Body of pancreas (tissue), 4 donors: ENCODE measurements around the gene SLC6A3. TPM values are rescaled to one million over a fixed set of nuclear protein-coding genes. Genes with fewer than 3 reads are reported as not detected.

ENCODE experiments used
- ATAC-seq: fragments of 150-250 bp; one replicate; pipeline ENCODE4 v1.9.1; 2016
- DNase-seq, 4 donors: peaks; one replicate each; pipeline ENCODE4 v3.0.0-alpha.2; 2019
- H3K27ac ChIP-seq, 4 donors: fragments of 200-600 bp; sonication (generic); 1 replicate in 3 of 4; 2 replicates in 1 of 4; pipeline versions ENCODE4 v1.5.1 to v1.6.1; 2016 to 2019; ENCODE audit warnings: mild to moderate bottlenecking in 1 of 4, mixed read lengths in 1 of 4, moderate library complexity in 1 of 4
- H3K27me3 ChIP-seq, 2 donors: fragments of 200-600 bp; sonication (generic); one replicate each; pipeline ENCODE4 v1.6.0; 2016; ENCODE audit warnings: mild to moderate bottlenecking in 1 of 2
- H3K36me3 ChIP-seq, 2 donors: fragments of 200-600 bp; sonication (generic); replicated peaks in 1 of 2; 2 replicates each; pipeline ENCODE4 v1.5.1; 2016; ENCODE audit warnings: low read depth in 2 of 2; ENCODE audit not compliant: insufficient read depth in 1 of 2
- H3K4me1 ChIP-seq: fragments of 200-600 bp; sonication (generic); one replicate; pipeline ENCODE4 v1.6.0; 2016
- H3K4me3 ChIP-seq, 2 donors: fragments of 200-600 bp; sonication (generic); 1 replicate in 1 of 2; 2 replicates in 1 of 2; pipeline ENCODE4 v1.5.1; 2016 to 2019
- H3K9me3 ChIP-seq, 3 donors: fragments of 200-600 bp; sonication (generic); 1 replicate in 2 of 3; 2 replicates in 1 of 3; pipeline ENCODE4 v1.5.1; 2016
- CTCF ChIP-seq, 7 experiments: fragments of 450-650 bp in 4 of 7; fragments of 200-600 bp in 3 of 7; sonication (generic) in 3 of 7; IDR thresholded peaks; one replicate each; pipeline ENCODE4 v1.5.1; 2016 to 2019; ENCODE audit warnings: antibody characterized with exemption in 7 of 7
- POLR2A ChIP-seq, 3 donors: fragments of 450-650 bp; IDR thresholded peaks; one replicate each; pipeline ENCODE4 v1.6.1; 2016; ENCODE audit warnings: antibody characterized with exemption in 3 of 3, mild to moderate bottlenecking in 2 of 3
- WGBS, 2 donors: methylation state at CpG; one replicate each; pipeline ENCODE4 v1.1.5; 2017; 5-methylcytosine and 5-hydroxymethylcytosine counted together
- intact Hi-C: fragments of 100-400 bp; cut with DNase I; formaldehyde crosslinking; loops from one replicate; pipeline ENCODE4 v1.15.1; 2023
- total RNA-seq, 2 donors: library from RNA; depleted of rRNA; stranded (reverse); fragments of >200 nt; gene quantifications; one replicate each; pipeline ENCODE4 v1.1.0, GENCODE V29; 2016

The SLC6A3 gene
- not detected for total RNA-seq

DNA sequence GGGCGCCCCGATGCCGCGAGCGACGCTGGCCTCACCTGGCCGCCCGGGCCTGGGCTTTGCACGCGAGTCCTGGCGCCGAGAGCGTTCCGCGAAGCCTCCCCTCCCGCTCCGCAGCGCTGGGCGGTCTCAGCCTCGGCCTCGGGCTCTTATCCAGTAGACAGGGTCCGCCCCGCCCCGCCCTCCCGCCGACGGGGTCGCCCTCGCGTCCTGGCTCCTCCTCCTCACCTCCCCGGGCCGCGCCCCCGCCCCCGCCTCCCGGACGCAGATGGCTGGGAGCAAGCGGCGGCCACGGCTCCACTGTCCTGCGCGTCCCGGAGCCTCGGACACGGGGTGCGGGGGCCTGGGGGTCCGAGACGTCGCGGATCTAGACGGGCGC, at the start of gene SLC6A3:
SLC6A3 (minus strand) TSS at position 128 of the 376 bp plus-strand sequence. CDS start 2,243 bp downstream, outside the sequence.
- WGBS, 2 donors: 2% methylated on average over 41 of the region's 52 CpGs; no CpG with 5 or more reads in 1 of the 2 donors

DNA sequence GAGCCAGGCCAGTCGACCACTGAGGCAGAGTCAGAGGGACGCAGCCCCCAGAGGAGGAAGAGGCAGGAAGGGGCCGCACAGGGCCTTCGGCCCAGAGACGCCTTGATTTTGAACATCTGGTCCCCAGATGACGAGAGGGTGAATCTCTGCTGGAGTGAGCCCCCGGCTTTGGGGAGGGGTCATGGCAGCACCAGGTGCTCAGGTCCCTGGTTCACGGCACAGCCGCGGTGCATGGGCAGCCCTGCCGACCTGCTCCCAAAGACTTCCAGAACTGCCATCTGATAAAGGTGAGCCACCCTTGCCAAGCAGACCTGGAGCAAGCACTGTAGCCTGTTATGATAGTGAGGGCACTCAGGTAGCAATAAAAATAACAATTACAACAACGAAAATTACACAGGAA, 48.7 kb upstream of the SLC6A3 start:
- Histone ChIP-seq H3K9me3 (no peaks in the 10 kb centered on the region), H3K4me3 (no peak overlapping the region), H3K4me1 (no peaks in the 10 kb centered on the region), H3K36me3 (peaks cover 0 to 2% of the 10 kb centered on the region in 2 donors), H3K27me3 (no peaks in the 10 kb centered on the region), H3K27ac (no peak overlapping the region)
- 61 to 83% methylated on average over 3 to 12 of the region's 12 CpGs for WGBS, 2 donors
- intact Hi-C loops: no loop called here
- TF ChIP-seq POLR2A (IDR thresholded peaks at IDR 0.05): no peak
- TF ChIP-seq CTCF (IDR thresholded peaks at IDR 0.05): no peak
- DNase-seq: no peak
- ATAC-seq: no peak

More for the DNA sequence above, at the start of gene SLC6A3:
- Histone ChIP-seq H3K9me3 (no peaks in the 10 kb centered on the region), H3K4me1 (peaks cover 19% of the 10 kb centered on the region), H3K4me3 (no peak within 1 kb of the TSS), H3K27ac (no peak within 1 kb of the TSS), H3K27me3 (peaks cover 0 to 38% of the 10 kb centered on the region in 2 donors), H3K36me3 (no peaks in the 10 kb centered on the region)
- TF ChIP-seq CTCF (IDR thresholded peaks at IDR 0.05): no peak
- TF ChIP-seq POLR2A (IDR thresholded peaks at IDR 0.05): no peak
- intact Hi-C loops: no loop called here
- DNase-seq (peak in 2 of 4 donors; percentile 16 to 33), ATAC-seq (peak; percentile 27)

- Histone ChIP-seq H3K9me3 (no peaks in the 10 kb centered on the region), H3K27me3 (no peaks in the 10 kb centered on the region), H3K4me1 (no peaks in the 10 kb centered on the region), H3K27ac (no peak overlapping the region), H3K36me3 (peaks cover 0 to 2% of the 10 kb centered on the region in 2 donors), H3K4me3 (no peak overlapping the region)
- intact Hi-C loops: no loop called here
- no peak for TF ChIP-seq CTCF (IDR thresholded peaks at IDR 0.05)
- no peak for TF ChIP-seq POLR2A (IDR thresholded peaks at IDR 0.05)
- no peak for DNase-seq
- no peak for ATAC-seq
- 88 to 92% methylated on average over 15 to 16 of the region's 16 CpGs for WGBS, 2 donors
These were observed 48.2 kb upstream of the SLC6A3 start for GRCh38 chr5:1493413-1493812.

- H3K27me3 ChIP-seq: no peaks in the 10 kb centered on the region
- H3K27ac ChIP-seq: no peak overlapping the region
- no peak overlapping the region for H3K4me3 ChIP-seq
- 75% methylated on average over 12 of the region's 12 CpGs; no CpG with 5 or more reads in 1 of the 2 donors for WGBS, 2 donors
- no peaks in the 10 kb centered on the region for H3K4me1 ChIP-seq
- no peak for TF ChIP-seq CTCF (IDR thresholded peaks at IDR 0.05)
- TF ChIP-seq POLR2A (IDR thresholded peaks at IDR 0.05): no peak
- ATAC-seq (no peak), DNase-seq (no peak)
- intact Hi-C loops: no loop called here
- peaks cover 0 to 2% of the 10 kb centered on the region in 2 donors for H3K36me3 ChIP-seq
- H3K9me3 ChIP-seq: no peaks in the 10 kb centered on the region
These were observed 47.5 kb upstream of the SLC6A3 start for GRCh38 chr5:1492757-1493156.

GRCh38 chr5:1490376-1490775, 45.1 kb upstream of the SLC6A3 start:
- Histone ChIP-seq H3K27me3 (no peaks in the 10 kb centered on the region), H3K9me3 (no peaks in the 10 kb centered on the region), H3K36me3 (peaks cover 0 to 5% of the 10 kb centered on the region in 2 donors), H3K4me3 (no peak overlapping the region), H3K27ac (no peak overlapping the region), H3K4me1 (no peaks in the 10 kb centered on the region)
- intact Hi-C loops: no loop called here
- WGBS, 2 donors: 65 to 87% methylated on average over 12 of the region's 12 CpGs
- ATAC-seq: no peak
- TF ChIP-seq CTCF (IDR thresholded peaks at IDR 0.05): no peak
- no peak for TF ChIP-seq POLR2A (IDR thresholded peaks at IDR 0.05)
- peak in 1 of 4 donors; percentile 20 for DNase-seq
